Gastroesophageal sphincter (tissue), 4 donors: ENCODE data around the gene AMZ2. TPM values are rescaled to one million over a fixed set of nuclear protein-coding genes. Genes with fewer than 3 reads are reported as not detected.

Experiments used
- total RNA-seq, 4 donors: library from RNA; depleted of rRNA; stranded (reverse); fragments of >200 nt; gene quantifications; one replicate each; pipeline ENCODE4 v1.1.0, GENCODE V29; 2016

Gene AMZ2
- total RNA-seq, 4 donors from 2014 or later: 54.9 to 76.5 (median 59.6) TPM

Other genes with a start within 250 kb of the AMZ2 start
- gene KPNA2, start 212.3 kb upstream of the AMZ2 start, total RNA-seq: 10 to 100 TPM; 15.7 to 34.7 (median 21.0) TPM
- under 1 TPM in 3 of 4 donors, not detected in 1; 0.27 to 0.67 (median 0.46) TPM for gene SLC16A6, start 43.1 kb downstream of the AMZ2 start, total RNA-seq
- 1 to 10 TPM; 2.2 to 5.5 (median 3.5) TPM for gene ARSG, start 43.5 kb downstream of the AMZ2 start, total RNA-seq
- 10 to 100 TPM; 22.9 to 53.2 (median 45.0) TPM for gene WIPI1, start 209.5 kb downstream of the AMZ2 start, total RNA-seq